HG03039 (cell line): Measurements from ENCODE around the gene TOMM34.

Source experiments
- ATAC-seq: cut with Tn5 transposase; IDR thresholded peaks from one replicate; pipeline ENCODE4 v1.9.1; 2021; ENCODE audit warnings: mild to moderate bottlenecking, moderate library complexity; ENCODE audit not compliant: unreplicated experiment

TOMM34 gene

DNA sequence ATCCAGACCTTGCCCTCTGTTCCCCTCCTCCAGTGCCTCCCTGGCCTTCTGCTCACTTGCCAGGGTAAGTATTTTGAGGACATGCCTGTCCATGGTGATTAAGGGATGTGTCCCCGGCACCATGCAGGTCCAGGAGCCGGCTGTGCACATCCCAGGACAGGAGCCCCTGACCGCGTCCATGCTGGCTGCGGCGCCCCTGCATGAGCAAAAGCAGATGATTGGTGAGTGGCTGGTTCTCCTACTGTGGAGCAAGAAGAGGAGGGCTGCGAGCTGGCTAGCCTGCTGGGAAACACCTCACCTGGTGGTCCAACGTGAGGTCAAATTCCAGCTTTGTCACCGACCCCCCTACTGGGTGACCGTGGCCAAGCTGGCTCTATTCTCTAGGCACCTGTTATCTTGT, 23.7 kb downstream of the TOMM34 start:
- no peak for ATAC-seq

DNA sequence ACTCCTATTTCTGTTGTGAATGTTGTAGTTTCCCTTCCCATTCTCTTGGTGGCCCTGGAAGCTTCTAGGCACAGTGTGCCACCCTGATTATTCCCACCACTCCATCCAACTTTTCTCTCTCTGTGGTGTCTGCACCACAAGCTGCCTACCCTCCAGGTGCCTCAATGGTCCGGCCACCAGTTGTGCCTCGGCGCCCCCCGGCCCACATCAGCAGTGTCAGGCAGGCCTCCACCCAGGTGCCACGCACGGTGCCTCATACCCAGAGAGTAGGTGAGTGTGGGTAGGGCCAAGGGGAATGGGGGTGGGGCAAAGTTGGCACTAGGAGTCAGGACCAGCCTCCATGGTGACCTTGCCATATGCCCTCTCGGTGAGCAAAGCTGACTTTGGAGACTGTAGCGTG, 27.3 kb downstream of the TOMM34 start:
- no peak for ATAC-seq

DNA sequence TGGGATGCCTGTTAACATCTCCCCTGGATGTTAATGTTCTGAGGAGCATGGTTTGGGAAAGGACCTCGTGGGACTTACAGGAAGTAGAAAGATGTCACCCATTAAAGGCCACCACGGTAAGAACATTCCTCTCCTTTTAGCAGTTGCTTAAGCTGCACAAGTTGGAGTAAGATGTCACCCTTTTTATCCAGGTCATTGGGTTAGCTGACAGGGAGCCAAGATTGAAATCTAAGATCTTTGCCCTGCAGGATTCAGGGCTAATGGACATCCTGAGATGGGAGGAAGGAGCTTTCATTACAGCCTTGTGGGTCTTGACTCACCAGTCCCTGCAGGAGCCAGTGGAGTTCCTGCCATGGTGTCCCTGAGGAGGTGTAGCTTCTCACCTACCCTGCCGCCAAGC, 28.3 kb downstream of the TOMM34 start:
- ATAC-seq = no peak

DNA sequence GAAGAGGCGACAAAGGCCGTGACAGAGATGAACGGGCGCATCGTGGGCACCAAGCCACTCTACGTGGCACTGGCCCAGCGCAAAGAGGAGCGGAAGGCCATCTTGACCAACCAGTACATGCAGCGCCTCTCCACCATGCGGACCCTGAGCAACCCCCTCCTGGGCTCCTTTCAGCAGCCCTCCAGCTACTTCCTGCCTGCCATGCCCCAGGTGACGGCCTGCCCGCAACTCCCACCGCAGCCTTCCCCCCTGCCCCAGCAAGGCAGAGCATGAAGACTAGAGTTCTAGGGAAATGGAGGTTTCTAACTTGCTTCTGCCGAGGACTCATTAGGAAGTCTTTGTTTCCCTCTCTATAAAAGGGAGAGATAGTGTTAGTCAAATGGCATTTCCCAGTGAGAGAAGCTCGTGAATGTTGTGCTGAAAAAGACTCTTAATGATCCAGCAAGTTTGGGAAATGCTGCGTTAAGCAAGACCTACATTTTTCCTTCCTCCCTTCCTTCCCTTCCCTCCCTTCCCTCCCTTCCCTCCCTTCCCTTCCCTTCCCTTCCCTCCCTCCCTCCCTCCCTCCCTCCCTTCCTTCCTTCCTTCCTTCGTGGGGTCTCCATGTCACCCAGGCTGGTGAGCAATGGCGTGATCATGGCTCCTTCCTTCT, 29.6 kb downstream of the TOMM34 start:
- ATAC-seq = no peak

DNA sequence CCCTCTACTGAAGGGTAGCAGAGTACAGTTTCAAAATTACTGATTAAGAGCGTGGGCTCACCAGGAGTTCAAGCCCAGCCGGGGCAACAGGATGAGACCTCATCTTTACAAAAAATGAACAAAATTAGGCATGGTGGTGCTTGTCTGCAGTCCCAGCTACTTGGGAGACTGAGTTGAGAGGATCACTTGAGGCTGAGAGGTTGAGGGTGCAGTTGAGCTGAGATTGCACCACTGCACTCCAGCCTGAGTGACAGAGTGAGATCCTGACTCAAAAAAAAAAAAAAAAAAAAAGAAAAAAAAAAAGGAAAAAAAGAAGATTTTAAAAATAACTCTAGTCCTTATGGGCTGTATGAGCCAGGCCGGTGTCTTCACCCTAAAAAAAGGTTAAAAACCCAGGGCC, 31.6 kb downstream of the TOMM34 start:
- no peak for ATAC-seq

DNA sequence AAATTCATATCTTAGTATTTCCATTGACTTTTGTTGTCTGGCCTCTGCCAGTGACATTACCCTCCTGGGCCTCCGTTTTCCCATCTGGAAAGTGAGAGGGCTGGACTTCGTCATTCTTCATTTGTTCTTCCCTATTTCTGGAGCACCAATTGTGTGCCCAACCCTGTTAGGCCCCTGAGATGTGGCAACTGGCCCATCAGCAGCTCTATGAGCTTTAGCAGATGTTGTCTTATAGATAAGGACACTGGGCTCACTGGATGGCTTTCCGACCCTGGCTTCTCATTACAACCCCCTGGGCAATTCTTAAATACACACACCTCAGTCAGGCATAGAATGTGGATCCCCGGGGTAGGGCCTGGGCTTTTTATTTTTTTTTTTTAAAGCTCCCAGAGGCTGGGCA, 35.7 kb downstream of the TOMM34 start:
- ATAC-seq = no peak

DNA sequence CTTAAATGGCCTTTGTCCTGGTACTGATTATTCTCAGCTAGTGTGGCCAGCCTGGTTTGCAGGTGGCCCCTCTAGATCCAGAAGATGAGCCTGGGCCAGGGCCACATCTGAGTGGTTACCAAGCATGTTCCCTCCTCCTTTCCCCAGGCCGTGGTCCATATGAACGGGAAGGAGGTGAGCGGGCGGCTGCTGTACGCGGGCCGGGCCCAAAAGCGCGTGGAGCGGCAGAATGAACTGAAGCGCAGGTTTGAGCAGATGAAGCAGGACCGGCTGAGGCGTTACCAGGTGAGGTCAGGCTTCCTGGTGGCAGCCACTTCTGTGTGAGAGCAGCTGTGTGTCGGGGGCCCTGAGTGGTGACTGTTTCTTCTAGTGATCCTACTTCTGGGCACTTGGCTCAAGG, 38.8 kb downstream of the TOMM34 start:
- ATAC-seq = no peak

DNA sequence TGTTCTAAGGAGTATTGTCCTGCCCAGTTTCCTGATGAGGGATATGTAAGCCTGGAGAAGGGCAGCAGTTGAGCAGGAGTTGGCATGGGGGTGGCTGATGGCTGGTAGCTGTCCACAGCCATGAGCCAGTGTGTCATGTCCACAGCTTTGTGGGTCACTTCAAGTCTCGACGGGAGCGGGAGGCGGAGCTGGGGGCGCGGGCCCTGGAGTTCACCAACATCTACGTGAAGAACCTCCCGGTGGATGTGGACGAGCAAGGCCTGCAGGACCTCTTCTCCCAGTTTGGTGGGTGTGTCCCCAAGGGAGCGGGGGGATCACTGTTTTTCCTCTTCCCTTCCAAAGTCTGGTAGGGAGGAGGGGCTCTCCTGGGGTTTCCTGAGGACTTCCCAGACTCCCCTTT, 41.4 kb downstream of the TOMM34 start:
- ATAC-seq = no peak

DNA sequence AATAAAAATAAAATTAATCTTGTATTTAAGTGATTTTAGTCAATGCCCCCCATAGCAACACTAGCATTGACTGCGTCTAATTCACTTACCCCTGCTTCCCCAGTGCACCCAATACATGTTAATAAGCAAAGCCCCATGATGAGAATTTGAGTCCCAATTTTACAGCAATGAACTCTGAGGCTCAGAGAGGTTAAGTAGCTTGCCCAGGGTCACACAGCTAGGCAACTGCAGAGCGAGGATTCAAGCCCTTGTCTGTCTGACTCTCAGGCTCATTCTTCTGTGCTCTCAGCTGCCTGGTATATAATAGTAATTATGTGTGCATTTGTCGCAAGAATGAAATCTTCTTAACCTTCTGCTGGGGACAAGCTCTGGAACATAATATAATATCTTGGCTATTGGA, 41.9 kb downstream of the TOMM34 start:
- no peak for ATAC-seq

DNA sequence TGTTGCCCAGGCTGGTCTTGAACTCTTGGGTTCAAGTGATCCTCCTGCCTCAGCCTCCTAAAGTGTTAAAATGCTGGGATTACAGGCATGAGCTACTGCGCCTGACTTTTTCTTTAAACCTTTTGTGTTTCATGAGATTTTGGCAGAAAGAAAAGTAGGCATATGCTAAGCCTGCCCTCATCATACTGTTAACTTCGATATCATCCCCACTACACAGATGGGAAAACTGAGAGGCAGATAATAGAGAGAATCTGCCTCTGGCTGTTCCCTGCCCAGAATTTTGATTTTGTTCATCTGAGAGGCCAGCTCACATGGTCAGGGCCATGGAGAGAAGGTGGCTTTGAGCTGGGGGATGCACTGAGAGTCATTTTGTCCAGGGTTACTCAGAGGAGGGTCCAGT, 42.8 kb downstream of the TOMM34 start:
- ATAC-seq = no peak

DNA sequence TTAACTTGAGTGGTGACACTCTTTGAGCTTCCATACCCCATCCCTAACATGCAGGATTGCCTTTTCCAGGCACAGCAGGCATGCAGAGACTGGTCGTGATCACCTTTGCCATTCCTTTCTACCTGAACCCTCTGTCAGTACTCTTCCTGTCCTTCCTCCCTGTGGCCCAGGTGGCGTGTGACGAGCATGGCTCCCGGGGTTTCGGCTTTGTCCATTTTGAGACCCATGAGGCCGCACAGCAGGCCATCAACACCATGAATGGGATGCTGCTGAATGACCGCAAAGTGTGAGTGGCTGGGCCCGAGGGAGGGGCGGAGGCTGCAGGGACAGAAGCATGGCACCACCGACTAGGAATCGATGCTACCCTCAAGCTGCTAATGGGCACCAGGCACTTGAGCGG, 43.6 kb downstream of the TOMM34 start:
- no peak for ATAC-seq

DNA sequence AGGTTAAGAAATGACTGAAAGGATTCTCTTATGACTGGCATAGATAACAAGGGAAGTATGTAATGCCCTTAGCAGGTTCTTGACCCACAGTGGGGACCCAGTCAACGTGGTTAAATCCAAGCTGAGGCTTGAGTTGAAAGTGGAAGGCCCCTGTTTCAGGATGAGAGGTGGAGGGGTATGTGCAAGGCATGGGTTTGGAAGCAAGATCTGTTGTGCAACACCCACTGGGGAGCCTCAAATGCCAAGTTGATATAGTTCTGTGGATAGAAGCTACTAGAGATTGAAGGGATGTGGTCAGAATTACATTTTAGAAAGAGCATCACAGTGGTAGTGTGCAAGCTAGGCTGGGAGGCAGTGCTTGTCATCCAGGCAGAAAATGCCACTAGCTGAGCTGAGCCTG, 45.3 kb downstream of the TOMM34 start:
- no peak for ATAC-seq

DNA sequence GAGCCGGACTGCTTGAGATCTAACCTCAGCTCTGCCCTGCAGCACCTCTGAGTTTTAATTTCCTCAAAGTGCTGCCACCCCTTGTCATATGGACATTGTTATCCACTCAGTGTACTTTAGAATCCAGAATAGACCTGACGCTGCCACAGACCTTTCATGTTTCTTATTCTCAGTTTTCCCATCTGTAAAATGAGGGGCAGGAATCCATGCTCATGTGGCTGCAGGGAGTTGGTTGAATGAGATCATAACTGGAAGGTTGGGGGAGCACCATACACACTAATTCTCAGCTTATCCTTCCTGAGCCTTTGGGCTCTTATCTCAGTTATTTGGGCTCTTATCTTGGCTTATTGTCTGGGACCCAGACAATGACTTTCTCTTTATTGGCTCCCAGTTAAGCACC, 48.0 kb downstream of the TOMM34 start:
- ATAC-seq = no peak

DNA sequence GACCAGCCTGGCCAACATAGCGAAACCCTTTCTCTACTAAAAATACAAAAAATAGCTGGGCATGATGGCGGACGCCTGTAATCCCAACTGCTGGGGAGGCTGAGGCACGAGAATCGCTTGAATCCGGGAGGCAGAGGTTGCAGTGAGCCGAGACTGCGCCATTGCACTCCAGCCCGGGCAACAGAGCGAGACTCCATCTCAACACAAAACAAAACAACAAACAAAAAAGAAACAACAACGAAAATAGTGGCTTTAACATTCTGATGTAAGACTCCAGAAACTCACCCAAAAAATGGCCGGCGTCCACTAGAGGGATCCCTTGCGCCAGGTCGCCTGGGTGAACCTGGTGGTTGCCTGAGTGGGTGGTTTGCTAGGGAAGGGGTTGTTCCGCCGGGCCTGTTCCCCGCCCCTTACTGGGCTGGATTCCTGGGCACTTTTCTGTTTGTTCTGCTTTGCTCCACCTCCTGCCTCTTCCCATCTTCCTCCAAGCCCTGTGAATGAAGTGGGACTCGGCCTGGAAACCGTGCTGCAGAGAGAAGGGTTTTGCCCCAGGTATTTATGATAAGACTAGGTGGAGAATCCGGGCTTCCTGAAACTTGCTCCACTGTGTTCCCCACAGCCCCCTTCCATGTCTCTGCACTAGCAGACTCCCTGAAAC, 48.8 kb downstream of the TOMM34 start:
- ATAC-seq = no peak

DNA sequence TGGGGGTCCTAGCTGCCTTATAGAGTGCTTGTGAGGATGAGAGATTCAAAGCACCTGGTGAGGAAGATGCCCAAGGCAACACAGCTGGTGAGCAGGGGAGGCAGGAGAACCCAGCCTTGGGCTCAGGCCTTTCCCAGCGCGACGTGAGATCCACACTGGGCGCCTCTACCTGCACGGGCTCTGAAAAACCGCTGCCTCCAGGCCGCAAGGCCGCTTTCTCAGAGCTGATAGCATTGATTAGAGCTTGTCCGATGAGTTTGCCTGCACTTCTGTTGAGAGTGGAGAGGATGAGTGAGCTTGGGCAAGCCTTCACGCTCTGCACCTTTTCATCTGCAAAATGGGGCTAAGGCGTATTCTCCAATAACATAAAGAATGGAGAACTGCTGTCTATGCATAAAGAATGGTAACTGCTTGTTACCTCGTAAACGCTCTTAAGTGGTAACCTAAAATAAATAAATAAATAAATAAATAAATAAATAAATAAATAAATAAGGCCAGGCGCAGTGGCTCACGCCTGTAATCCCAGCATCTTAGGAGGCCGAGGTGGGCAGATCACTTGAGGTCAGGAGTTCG, 49.4 kb downstream of the TOMM34 start:
- no peak for ATAC-seq

DNA sequence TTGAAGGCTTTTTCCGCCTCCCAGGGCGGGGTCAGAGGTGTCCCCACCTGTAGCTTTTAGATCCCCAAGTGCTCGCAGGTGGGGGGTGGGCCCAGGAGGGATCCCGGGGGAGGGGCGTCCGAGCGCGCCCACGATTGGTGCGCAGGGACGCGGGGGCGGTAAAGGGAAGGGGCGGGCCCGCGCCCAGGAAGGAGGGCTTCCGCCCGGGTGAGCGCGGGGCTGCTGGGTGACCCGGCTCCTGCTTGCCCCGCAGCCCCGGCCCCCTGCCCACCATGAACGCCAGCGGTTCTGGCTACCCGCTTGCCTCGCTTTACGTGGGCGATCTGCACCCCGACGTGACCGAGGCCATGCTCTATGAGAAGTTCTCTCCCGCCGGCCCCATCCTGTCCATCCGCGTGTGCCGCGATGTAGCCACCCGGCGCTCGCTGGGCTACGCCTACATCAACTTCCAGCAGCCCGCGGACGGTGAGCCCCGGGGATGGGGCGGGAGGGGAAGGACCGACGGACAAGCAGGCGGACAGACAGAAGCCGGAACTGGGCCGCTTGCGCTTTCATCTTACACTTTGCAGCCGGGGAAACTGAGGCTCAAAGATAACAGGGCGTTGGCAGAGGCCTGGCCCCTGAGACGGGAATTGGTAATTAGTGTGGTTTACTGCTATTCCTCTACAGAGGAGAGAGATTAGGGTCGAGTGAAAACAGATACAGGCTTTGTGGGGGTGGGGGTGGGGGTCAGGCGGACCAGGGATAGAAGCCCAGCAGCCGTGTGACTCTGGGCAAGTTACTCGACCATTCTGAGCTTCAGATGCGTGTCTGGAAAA, 50.1 kb downstream of the TOMM34 start, which contains the start of gene PABPC1L:
Gene PABPC1L, plus strand, starts transcription at position 189 of the 818 bp plus-strand sequence. Its CDS starts 84 bp downstream, at position 273.
- ATAC-seq = peak; percentile 78

DNA sequence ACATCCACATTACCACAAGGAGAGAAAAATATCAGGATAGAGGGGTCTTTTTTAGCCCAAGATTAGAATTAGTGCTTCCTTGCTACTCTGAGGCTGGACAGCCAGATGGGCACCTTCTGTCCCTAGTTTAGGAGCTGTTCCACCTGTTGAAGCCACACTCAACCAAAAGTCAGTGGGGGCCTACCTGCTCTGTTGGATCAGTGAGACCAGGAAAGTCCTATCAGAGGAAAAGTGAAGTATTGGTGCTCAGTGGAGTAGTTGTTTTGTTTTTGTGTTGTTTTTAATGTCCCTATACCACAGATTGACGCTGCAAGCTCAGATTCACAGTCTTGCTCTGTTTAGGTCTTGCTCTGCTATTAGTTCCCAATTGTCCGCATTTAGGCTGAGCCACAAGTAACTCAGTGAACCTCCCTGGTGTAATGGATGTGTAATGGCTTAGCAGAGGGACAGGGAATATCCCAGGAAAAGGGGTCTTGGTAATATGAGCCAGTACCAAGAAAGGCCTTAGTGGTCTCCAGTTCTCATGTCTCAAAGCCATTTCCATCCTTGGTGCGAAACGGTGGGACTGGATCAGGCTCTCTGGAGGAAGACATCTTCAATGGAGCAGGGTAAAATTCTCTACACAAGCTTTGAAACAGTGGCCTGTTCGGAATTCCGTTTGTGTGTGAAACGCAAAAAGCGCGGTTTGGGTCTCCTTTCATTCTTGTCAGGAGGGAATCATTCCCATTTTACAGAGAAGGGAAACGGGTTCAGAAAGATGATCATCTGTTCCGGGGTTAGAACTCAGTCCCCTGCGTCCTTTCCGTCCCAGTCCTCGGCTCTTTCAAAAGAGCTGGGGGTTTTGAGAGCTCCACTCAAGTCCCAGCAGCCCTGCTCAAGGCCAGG, 51.0 kb downstream of the TOMM34 start:
- no peak for ATAC-seq

DNA sequence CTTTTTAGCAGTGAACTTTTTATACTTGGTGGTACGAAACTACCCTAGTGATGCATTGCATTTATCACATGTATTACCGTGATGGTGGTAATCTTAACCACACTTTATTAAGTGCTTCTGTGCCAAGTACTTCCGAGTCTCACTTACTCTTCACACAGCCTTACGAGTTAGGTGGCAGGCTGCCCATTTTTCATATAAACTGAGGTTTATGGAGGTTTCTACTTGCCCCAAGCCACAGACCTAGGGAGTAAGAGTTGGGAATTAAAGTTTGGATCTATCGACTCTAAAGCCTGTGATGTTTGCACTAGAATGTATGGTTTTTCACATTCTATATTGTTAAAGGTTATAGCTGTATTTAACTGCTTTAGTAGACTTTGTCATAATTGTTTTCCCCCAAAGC, 55.8 kb downstream of the TOMM34 start:
- ATAC-seq = no peak

DNA sequence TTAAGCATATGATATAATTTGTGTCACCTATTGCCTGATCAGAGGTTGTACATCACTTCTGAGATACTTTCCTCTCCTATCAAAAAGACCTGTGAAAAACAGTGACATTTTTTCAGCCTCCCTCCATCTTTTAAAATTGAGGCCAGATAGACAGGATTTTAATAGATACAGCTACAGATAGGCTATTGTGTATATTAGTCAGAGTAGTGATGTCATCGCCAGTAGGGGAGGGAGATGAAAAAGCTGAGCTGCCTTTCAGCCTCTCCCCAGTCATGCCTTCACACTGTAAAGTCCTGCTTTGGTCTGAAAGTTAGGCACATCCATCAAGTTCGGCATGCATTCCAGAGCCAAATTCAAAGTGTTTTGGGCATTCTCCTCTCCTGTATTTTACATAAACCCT, 58.2 kb downstream of the TOMM34 start:
- no peak for ATAC-seq

DNA sequence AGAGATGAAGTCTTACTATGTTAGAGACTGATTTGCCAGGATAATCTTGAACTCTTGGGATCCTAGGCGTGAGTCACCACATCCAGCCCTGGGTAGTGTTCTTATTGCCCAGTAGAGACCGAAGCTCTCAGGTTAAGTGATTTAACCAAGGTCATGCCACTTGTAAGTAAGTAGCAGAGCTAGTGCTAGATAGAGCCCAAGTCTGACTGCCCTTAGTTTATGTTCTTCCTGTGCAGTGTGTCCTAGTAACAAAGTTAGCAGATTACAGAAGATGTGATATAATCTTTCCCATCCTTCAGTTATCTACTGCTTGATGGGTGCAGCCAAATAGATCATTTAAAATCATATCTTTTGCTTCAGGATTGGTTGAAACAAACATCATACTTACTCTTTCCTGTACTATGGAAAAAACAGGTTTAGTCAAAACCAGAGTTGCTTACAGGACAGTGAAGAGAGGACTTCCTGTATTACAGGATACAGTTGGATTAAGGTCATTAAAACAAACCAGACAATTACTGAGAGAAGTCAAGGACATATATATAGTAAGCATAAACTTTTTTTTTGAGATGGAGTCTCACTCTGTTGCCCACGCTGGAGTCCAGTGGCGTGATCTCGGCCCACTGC, 59.9 kb downstream of the TOMM34 start:
- no peak for ATAC-seq
